Measurements from ENCODE around the gene FAM240B. TPM values are rescaled to one million over a fixed set of nuclear protein-coding genes. Genes with fewer than 3 reads are reported as not detected.

Gene FAM240B
- not detected in 2 replicates for total RNA-seq (2014; rRNA removed)
- polyA plus RNA-seq (2012) = not detected

DNA sequence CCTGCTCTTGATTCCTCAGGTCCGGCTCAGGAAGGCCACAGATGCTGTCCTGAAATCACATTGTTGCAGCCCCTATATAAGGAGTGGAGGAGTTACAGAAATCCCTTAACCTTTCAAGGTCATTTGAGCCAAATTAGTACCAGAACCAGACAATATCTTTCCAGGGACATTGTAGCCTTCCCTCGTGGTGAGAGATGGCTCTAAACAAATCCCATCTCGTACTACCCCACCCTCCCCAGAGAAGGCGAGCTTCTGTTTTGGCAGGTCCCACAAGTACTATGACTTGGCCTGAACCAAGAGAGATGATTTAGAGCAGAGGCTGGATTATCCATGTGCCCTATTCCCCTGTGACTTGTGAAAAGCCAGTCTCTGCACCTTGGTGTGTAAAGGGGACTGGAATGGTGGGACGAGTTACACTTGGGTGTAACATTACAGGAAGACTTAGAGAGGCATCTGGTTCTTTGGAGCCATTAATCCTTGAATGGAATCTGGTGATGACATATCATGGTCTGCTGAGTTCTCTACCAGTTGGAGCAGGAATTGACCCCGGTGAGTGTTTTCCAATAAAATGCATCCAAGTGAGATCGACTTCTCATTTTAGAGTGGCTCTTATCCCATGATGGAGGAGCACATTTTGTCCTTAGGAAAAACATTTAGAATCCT lies at the start of gene FAM240B:
TSS of gene FAM240B (minus strand) at position 51 of the 663 bp plus-strand sequence. CDS start 16,134 bp downstream, outside the sequence.
- DNase-seq (ENCODE audit: low read depth) = no peak

DNA sequence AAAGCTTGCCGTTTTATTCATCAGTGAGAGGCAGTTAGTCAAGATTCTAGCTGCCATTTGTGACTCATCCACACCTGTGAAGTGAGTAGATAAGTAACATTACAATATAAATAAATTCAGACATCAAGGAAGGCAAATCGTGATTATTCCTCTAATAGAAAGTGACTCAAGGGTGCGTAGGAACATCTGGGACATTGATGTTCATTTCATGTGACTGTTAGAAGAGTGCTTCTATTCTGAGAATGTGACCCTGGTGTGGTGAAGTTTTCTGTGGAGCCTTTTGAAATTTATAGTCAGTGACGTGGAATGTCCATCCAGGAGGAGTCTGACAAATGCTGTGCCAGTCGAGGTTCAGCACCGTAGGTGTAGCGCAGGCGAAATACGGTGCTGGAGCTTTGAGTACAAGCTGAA lies 48.4 kb upstream of the FAM240B start:
- DNase-seq (ENCODE audit: low read depth) = no peak

DNA sequence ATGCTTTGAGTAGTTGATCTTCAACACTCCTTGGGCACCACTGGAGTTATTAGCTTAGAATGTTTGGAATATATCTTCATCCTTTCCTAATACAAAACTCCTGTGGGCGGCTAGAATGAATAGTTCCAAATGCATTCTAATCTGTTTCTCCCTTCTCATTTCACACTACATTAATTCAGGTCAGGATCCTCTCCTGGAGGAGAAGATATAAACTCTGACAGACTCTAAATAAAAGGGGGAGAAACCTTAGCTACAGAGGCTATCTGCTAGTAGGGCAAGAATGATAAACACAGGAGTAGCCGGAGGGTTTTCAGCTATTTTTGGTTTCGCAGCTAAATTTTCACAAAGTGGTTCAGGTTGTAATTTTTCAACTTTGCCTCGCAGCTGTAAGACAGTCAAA lies 45.2 kb upstream of the FAM240B start:
- no peak for DNase-seq (ENCODE audit: low read depth)

DNA sequence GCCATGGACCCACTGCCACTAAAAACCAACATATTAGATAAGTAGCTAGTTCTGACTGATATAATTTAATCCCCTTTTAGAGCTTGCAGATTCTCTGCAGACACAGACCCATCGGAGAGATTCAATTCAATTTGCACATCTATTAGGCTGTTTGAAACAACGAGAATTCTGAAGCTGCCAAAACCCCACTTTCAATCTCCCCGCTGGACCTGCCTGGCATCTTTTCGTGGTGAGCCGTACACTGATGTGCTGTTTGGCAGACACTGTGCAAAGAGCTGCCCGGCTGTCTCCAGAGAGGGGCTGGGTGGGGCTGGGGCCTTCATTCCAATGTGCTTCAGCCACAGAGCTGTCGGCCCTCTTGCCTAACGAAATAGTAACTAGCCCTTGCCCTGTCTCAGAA lies 42.1 kb upstream of the FAM240B start:
- DNase-seq (ENCODE audit: low read depth) = no peak

DNA sequence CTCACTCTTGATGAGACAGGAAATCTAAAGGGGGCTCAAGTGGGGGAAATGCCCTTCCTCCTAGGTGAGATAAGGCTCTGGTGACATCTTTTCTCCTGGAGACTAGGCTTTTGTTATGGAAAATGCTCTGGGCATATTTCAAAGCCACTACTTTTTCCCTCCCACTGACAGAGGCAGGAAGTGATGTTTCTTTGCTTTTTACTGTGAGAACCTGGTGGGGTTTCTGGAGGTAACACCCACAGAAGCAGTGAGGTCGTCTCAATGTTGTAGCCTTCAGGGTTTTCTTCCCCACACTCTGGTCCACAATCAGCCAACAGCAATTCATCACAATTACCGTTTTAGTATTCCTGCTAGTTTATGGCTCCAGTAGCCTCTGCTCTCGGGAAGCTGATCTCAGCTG lies 41.4 kb upstream of the FAM240B start:
- no peak for DNase-seq (ENCODE audit: low read depth)

DNA sequence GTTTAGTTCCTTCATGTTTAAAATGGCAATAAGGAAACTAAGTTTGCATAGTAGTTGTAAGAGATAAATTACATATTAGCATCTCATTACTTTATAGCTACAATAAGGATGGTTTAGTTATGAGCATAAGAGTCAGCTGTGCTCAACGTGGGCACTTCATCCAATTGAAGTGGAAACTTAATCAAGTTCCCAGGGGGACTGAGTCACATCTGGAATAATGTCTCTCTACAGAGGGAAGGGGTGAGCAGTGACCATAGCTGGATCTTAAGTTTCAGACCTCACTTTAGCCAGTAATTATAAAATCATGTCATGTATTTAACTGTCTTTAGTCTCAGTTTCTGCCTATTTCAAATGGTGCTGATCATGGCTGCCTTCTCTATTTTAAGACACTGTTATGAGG lies 36.8 kb upstream of the FAM240B start:
- DNase-seq (ENCODE audit: low read depth) = peak; percentile 61

DNA sequence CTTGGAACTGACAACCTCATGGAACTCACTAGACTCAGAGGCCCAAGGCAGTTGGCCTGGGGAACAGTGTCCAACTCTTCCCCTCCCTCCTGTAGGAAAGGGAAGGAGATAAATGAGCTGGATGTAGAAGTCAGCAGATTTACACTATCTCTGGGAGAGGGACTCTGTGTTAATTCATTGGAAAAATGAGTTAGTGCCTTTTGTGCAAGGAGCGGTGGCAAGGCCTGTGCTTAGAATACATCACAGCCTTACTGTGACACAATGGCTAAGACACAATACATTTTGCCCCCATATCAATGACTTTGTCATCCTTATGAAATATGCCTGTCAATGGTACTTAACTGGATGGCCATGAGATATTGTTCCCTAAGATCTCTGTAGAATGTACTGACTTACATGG lies 28.0 kb upstream of the FAM240B start:
- DNase-seq (ENCODE audit: low read depth) = no peak

DNA sequence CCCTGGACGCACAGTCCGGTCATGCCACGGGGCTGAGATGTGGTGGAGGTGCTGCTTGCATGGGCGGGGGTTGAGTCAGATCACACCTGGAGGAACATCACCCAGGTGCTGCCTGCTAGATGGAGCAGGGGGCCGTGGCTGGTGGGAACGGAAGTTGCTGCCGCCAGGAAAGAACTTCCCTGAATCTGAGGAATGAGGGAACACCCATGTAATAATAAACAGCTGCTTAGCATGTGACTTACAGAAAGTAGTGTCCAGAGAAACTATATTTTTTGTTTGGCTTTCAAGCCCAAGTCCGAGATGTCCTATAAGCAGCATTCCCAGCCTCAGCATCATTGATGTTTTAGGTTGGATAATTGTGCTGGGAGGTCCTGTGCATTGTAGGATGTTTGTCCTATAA lies 27.1 kb upstream of the FAM240B start:
- no peak for DNase-seq (ENCODE audit: low read depth)

DNA sequence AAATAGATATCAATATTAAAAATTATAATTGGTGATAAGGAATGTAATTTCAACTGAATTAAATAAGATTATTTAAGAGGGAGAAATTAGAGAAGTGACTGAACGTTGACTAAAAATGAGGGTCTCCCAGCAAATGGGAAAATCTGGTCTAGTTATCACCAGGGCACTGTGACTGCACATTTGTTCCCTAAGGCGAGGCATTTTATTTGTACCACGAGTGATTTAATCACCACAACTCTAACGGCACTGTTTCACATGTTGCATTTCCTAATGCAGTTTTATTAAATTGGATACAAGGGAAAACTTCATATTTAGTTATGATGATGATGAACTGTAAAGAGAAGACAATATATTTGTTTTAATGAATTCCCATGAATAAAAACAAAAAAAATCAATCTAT lies 26.4 kb upstream of the FAM240B start:
- DNase-seq (ENCODE audit: low read depth) = no peak

DNA sequence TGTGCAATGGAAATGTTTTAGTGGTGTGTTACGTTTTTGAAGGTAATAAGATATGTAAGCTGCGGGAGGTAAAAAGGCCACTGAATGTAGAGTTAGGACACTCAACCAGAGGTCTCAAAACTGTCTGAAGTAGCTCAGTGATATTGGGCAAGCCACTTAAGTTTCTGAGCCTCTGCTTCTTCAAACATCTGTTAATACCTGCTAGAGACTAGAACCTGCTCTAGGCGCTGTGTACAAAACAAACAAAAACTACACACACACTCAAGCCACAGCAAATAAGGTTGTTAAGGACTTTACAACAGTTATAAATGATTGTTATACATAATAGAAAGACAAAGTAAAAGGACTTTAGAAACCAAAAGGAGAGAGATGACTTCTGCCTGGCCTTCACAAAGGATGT lies 24.6 kb upstream of the FAM240B start:
- no peak for DNase-seq (ENCODE audit: low read depth)

DNA sequence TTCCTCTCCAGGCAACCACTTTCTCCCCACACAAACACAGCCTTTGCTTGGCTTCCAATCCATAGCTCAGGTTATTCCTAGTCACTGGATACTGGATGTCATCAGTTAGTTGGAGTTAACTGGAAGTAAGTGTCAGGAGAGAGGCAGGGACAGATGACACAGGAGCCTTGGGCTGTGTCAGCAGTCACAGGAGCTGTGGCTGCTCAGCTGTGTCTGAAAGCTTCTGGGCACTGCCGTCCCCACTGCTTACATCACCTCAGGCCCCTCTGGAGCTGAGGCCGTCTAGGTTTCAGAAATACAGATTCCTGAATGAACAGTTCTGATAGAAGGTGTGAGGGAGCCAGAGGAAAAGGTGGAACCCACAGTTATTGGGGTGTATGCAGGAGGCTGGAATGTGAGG lies 17.3 kb upstream of the FAM240B start:
- no peak for DNase-seq (ENCODE audit: low read depth)

DNA sequence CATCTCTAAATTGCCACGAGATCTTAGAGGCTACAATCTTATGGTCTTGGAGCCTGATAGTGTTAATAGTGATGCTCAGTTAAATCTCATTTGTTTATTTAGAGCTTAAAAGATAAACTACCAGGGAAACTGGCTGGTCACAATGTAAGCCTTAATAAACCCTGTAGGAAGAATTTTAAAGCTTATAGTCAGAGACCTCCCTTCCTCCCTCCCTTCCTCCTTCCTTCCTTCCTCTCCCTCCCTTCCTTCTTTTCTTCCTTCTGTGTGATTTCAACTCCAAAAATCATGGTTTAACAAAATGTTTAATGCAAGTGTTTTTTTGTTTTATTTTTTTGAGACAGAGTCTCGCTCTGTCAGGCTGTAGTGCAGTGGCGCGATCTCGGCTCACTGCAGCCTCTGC lies 14.9 kb upstream of the FAM240B start:
- no peak for DNase-seq (ENCODE audit: low read depth)

DNA sequence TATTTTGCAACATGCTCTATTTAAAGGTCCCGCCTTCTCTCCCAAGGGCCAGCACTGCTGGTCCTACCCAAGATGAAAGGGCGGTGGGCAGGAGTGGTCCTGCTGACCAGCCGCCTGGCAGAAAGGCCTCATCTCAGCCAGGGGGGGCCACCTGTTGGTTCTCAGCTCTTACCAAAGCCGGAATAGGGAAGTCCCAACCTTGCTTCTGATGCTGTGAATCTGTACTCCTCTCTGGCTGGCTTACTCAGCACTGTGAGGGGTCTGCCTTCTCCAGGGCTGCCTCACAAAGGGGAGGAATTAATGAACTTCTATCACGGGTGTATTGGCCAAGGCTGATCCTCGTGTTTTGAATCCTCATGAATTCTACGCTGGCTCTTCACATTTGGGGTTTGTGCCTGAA lies 13.6 kb upstream of the FAM240B start:
- DNase-seq (ENCODE audit: low read depth) = no peak

DNA sequence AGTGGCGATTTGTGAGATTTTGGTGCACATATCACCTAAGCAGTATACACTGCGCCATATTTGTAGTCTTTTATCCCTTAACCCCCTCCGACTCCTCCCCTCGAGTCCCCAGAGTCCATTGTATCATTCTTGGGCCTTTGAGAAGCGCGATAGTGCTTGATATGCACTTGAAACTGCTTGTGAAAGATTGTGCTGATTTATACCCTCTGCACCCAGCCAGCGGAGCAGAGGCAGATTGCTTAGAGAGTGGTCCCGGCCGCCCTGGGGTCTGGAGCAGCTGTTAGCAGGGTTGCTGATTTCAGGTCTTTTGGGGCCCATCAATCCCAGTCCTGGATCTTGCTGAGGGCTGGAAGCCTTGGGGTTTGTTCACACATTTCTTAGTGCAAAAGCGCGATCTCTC lies 13.0 kb upstream of the FAM240B start:
- no peak for DNase-seq (ENCODE audit: low read depth)

DNA sequence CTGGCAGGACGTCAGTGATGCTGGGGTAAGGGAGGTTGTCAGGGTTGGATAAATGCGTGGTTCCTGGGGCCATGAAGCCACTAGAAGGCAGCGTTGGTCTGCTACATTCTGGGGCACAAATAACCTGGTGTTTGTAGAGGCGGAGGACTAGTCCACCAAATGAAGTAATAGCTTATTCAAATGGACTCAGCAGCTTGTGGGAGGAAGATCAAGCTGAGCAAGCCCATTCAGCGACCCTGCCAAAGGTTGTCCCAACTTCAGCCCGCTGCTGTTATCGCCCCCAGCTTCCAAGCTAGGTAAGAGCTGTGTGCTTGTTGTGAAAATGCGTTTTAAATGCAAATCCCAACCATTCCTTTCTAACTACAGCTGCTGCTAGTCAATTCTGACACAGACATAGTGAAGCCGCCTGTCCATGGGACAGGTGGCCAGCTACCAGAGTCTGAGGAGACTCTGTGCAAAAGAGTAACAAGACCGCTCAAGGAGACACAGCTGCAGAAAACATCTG lies 7.6 kb upstream of the FAM240B start:
- peak; percentile 61 for DNase-seq (ENCODE audit: low read depth)

DNA sequence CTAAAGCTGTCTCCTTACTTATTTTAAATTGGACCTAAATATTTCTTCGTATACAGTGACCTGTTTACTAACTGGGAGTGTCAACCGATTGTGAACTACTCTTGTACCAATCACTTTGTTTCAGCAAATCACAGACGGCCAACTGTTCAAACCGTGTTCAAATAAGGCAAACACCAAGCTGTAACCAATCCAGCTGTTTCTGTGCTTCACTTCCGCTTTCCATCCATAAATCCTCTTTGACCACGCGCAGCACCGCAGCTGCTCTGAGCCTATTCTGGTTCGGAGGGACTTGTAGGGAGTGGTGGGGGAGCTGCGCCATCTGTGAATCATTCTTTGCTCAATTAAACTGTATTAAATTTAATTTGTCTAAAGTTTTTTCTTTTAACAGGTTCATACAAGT lies 4.8 kb upstream of the FAM240B start:
- DNase-seq (ENCODE audit: low read depth) = no peak

DNA sequence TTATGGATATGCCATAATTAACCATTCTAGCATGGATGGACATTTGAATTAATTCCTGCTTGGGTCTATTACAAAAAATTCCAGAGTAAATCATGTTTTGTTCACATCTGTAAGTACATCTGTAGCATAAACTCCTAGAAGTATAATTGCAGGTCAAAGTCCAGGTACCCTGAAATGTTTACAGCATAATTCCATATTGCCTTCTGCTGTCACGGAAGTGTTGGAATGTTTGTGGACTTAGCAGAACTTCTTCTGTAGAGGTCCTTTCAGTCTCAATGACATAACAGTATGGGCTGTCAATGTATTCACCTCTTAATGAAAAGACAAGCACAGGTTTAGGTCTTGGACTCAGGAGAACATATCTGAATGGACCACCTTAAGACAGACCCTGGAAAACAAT lies 1.8 kb downstream of the FAM240B start:
- no peak for DNase-seq (ENCODE audit: low read depth)

DNA sequence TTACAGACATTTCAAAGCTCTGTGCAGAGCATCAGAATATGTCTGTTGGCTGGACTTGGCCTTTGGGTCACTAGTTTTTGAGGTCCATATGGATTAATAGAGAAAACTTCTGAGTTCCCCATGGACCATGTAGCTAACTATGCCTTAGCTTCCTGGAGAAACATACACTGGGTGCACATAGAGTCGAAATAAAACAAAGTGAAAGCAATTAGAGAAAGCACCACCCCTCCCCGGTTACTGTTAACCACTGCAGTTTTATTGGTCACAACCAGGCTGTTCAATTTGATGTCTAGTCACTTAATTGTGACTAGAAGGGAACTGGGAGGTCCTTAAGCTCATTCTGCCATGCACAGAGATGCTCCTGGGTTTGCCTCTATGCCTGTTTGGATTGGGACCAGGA lies 4.2 kb downstream of the FAM240B start:
- no peak for DNase-seq (ENCODE audit: low read depth)

DNA sequence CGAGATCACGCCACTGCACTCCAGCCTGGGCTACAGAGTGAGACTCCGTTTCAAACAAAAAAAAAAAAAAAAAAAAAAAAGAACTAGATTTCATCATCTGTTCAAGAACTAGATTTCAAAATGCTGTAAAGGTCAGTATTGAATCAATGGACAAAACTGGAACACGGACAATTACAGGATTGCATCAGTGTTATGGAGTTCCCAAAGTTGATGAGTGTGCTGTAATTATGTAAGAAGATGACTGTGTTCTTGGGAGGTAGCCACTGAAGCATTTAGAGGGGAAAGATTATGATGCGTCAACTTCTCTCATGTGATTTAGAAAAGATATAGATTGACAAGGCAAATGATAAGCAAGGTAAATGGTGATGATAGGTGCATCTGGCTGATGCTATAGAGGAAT lies 6.5 kb downstream of the FAM240B start:
- peak; percentile 88 for DNase-seq (ENCODE audit: low read depth)

DNA sequence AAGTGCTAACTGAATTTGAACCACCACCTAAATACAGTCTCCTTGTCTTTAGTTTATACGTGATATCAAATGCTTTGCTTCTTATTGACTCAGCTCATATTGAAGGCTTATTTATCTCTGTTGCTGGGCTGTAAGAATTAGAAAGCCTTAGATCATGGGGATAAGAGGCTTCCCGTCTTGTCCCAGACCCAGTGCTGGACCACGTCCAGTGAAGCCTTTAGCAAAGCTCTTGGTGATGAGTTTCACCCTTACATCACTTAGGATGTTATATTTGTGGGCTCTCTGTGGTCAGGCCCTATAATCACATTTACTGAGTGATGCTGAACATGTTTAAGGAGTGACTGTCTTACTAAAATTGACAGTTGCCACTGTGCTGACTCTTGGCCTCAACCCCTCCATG lies 11.2 kb downstream of the FAM240B start:
- DNase-seq (ENCODE audit: low read depth) = peak; percentile 85

DNA sequence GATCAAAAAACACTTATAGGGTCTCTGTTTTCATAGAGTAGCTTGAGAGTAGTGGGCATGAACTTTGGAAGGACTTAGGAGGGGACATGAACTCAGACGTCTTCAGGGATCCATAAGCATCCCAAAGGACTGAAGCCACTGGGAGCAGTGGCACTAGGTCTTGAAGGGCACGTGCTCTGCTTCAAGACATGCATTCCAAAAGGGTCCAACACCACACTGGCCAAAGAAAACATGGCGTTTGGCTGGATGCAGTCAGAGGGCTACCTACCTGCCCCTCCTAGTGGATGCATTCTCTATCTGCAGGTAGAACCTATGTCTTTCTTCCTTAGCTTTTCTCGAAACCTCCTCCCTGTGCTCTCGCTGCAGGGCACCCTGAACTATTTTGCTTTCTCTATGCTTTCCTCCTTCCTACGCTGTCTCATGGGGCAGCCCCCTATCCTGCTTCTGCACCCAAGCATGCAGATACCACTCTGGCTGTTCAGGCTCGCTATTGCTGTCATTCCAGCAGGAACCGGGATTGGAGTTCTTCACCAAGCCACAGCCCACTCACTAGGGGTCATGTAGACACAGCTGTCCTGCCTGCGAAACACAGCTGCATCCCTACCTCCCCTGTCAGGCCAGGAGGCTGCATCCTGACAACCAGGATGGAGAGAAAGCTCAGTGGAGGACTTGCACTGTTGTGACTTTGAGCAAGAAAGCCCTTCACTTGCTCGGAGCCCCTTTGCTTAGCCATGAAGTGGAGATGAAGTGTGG lies 11.9 kb downstream of the FAM240B start:
- DNase-seq (ENCODE audit: low read depth) = peak; percentile 59

DNA sequence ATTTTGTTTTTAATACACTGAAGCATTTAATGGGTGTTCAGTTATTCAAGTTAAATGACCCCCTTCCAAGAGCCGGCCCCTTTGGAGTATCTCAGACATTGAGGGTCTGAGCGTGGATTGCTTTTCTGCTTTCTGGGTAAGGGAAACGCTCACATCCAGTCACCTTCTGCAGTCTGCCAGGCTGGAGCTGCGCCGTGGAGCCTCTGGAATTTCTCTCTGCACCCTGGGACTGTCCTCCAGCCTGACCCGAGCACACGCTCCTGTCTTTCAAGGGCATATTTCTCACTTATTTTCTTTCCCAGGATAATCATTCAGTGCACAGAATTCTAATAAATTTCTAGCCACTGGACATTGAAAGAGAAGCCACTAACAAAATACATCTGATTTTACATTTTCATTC lies 13.4 kb downstream of the FAM240B start:
- DNase-seq (ENCODE audit: low read depth) = no peak

DNA sequence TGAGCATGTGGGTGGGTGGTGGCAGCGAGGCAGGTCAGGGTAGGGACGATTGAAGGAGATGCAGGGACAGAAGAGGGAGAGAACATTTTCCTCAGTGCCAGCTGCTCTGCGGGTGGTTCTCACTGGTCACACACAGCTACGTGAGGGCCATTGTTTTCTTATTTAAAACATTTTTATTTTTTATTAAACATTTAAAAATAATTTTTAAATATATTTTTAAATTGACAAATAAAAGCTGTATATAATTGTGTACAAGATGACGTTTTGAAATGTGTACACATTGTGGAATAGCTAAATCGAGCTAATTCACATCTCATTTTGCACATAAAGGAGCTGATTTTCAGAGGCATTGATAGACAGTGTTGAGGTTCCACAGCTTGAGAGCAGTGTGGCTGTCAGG lies 14.0 kb downstream of the FAM240B start:
- no peak for DNase-seq (ENCODE audit: low read depth)

Data from LHCN-M2 (cell line).